ELR (cell line): ENCODE results near the gene PSAP.
A peak's percentile ranks its signal among the peaks of the same experiment; 100 is the strongest.

Source experiments
- DNase-seq: peaks from one replicate; pipeline ENCODE4 v3.0.0-alpha.2; 2015; ENCODE audit warnings: low read depth

The PSAP gene

DNA sequence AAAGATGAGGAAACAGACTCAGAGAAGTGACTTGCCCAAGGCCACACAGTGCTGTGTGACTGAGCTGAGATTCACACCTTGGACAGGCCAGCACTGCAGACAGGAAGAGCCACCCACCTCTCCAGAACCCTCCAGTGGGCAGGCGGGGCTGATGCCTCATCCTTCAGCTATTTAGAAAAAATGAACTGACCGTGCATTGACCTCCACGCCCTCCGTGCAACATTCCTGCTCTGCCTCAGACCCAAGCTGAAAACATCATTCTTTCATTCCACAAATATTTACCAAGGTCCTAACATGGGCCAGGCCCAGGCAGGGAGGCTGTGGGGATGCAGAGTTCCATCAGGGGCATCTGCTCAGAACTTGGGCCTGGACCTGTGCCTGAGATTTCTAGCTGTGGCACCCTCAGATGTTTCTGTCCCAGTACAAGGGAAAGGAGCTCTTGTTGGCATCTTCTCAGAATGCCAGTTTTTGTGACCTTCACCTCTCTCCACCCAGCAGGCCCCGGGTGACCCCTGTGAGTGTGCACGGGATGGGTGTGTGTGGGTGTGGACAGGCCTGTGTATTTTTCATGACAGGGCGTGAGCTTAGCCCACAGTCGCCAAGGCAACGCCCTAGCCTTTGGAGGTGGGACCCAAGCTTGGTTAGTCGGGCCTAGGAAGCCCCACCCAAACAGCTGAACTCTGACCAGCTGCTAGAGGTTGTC, 84.2 kb downstream of the PSAP start:
- DNase-seq: peak; percentile 99
